ENCODE measurements around the gene INO80C. TPM values are rescaled to one million over a fixed set of nuclear protein-coding genes. Genes with fewer than 3 reads are reported as not detected.

The INO80C gene
- total RNA-seq, 4 donors from 2014 or later: 10.0 to 19.8 (median 15.2) TPM

- TF ChIP-seq CTCF (IDR thresholded peaks at IDR 0.05): no peak
- no peak for TF ChIP-seq POLR2A (IDR thresholded peaks at IDR 0.05)
- no peak overlapping the region for H3K4me3 ChIP-seq (ENCODE audit: low read depth, poor library complexity, severe bottlenecking)
- 68 to 72% methylated on average over 4 of the region's 4 CpGs for WGBS, 2 donors
- no peak for DNase-seq (ENCODE audit: low spot score in 2 of 2)
- intact Hi-C loops (cut with DNase I; ENCODE audit: low total_unique reads): no loop called here
Observed at GRCh38 chr18:35463827-35464226, 33.9 kb downstream of the INO80C start.

GRCh38 chr18:35463050-35463449 lies 34.7 kb downstream of the INO80C start:
- intact Hi-C loops (cut with DNase I; ENCODE audit: low total_unique reads): no loop called here
- 68 to 83% methylated on average over 5 of the region's 5 CpGs for WGBS, 2 donors
- H3K4me3 ChIP-seq (ENCODE audit: low read depth, poor library complexity, severe bottlenecking): no peak overlapping the region
- no peak for DNase-seq (ENCODE audit: low spot score in 2 of 2)
- TF ChIP-seq POLR2A (IDR thresholded peaks at IDR 0.05): no peak
- no peak for TF ChIP-seq CTCF (IDR thresholded peaks at IDR 0.05)

GRCh38 chr18:35460736-35461161 lies 37.0 kb downstream of the INO80C start:
- intact Hi-C loops (cut with DNase I; ENCODE audit: low total_unique reads): no loop called here
- no peak overlapping the region for H3K4me3 ChIP-seq (ENCODE audit: low read depth, poor library complexity, severe bottlenecking)
- 77 to 82% methylated on average over 1 of the region's 1 CpG for WGBS, 2 donors
- TF ChIP-seq CTCF (IDR thresholded peaks at IDR 0.05): no peak
- no peak for TF ChIP-seq POLR2A (IDR thresholded peaks at IDR 0.05)
- no peak for DNase-seq (ENCODE audit: low spot score in 2 of 2)

GRCh38 chr18:35459997-35460396 lies 37.8 kb downstream of the INO80C start:
- no peak for TF ChIP-seq CTCF (IDR thresholded peaks at IDR 0.05)
- no peak for TF ChIP-seq POLR2A (IDR thresholded peaks at IDR 0.05)
- intact Hi-C loops (cut with DNase I; ENCODE audit: low total_unique reads): no loop called here
- DNase-seq (ENCODE audit: low spot score in 2 of 2): no peak
- no peak overlapping the region for H3K4me3 ChIP-seq (ENCODE audit: low read depth, poor library complexity, severe bottlenecking)
- 80 to 96% methylated on average over 2 of the region's 2 CpGs for WGBS, 2 donors

GRCh38 chr18:35458677-35459441 lies 38.9 kb downstream of the INO80C start:
- DNase-seq (ENCODE audit: low spot score in 2 of 2): no peak
- 56 to 67% methylated on average over 4 of the region's 4 CpGs for WGBS, 2 donors
- intact Hi-C loops (cut with DNase I; ENCODE audit: low total_unique reads): no loop called here
- peak in 1 of 3 donors; percentile 5 for TF ChIP-seq CTCF (IDR thresholded peaks at IDR 0.05)
- TF ChIP-seq POLR2A (IDR thresholded peaks at IDR 0.05): no peak
- no peak overlapping the region for H3K4me3 ChIP-seq (ENCODE audit: low read depth, poor library complexity, severe bottlenecking)

GRCh38 chr18:35458271-35458670 lies 39.5 kb downstream of the INO80C start:
- no peak for DNase-seq (ENCODE audit: low spot score in 2 of 2)
- intact Hi-C loops (cut with DNase I; ENCODE audit: low total_unique reads): no loop called here
- TF ChIP-seq POLR2A (IDR thresholded peaks at IDR 0.05) (no peak), CTCF (IDR thresholded peaks at IDR 0.05) (no peak)
- H3K4me3 ChIP-seq (ENCODE audit: low read depth, poor library complexity, severe bottlenecking): no peak overlapping the region
- WGBS, 2 donors: 50 to 75% methylated on average over 1 of the region's 1 CpG

Measured in lower leg skin (tissue), 4 donors.